Measurements from ENCODE around the gene YBX1.

The YBX1 gene

DNA sequence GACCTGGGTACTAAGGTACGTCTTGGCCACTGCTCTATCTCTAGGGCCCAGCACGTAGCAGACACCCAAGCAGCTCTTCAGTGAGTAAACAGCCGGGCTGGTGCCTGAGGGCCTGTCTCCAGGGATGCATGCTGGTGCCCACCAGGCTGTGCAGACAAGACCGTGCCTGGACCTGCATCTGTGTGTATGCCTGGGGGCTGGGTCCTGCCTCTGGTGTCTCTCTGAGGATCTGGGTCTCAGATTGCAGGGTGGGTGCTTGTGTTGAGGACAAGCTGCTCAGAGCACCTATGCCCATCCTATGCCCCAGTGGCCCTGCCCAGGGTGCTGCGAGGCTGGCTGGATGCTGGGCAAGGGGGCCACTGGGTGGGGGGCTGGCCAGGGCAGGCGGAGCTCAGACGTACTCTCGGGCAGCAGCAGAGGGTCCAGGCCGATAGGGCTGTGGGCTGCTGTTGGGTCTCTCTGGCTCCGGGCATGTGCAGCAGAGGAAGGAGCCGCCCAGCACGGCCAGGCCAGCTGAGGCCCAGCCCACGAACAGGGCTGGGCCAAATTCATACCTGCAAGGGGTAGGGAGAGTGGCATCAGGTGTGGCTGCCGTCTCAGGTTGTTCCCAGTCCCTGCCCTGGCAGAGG, 53.4 kb downstream of the YBX1 start:
- no peak for DNase-seq

DNA sequence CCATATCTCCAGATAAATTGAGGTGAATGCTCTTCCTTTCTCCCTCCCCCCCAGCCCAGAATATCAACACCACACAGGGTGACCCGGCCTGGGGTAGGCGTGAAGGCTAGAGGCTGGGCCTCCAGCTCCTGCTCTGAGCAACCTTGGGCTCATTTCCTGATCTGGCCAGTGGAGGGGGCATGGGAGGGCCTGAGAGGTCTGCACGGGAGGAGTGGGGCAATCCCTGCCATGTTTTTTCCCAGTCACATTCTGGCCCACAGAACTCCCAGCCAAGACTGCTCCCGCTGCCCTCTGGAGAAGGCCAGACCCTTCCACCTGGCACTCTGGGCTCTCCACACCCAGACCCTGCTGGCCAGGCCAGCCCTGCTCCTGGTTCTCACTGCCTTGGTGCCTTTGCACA, 53.9 kb downstream of the YBX1 start:
- no peak for DNase-seq

DNA sequence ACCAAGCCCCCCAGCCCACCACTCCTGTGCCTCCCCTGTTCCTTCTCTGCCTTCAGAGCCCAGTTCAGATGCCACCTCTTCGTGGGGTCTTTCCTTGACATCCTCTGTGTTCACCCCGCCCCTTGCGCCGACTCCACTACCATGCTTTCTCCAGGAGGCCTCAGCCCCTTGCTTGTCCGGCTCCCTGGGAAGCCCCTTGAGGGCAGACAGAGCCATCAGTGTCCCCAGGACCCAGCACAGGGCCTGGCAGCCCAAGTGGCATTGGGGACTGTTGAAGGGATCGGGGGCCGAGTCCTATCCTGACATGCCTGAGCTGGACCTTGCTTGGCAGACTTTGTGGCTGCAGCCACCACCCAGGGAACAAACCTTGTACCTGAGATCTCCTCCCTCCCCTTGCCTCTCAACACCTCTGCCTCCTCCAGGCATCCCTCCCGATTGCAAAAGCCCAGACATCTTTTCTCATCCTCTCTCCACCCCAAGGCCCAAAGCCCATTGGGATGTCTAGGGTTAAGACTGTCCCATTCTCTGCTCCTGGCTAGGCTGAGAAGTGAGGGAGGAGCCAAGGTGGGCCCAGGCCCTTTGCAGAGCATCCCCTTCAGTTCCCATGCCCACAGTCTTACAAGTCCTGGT, 54.5 kb downstream of the YBX1 start:
- DNase-seq: no peak

DNA sequence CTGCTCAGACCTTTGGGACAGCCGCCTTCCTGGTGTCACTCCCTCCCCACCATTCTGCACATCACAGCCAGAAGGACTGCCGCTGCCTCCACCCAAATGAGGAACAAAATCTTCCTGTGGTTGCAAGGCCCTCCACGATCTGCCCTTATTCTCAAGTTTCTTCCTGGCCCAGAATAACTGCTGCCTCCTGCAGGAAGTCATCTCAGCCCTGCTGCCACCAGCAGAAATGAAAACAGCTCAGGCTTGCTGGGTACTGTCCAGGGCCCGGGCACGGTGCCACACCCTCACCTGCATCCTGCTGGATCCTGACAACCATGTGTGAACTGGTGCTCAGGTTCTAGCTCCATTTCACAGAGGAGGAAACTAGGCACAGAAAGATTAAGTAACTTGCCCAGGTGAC, 55.0 kb downstream of the YBX1 start:
- peak; percentile 54 to 75 for DNase-seq

DNA sequence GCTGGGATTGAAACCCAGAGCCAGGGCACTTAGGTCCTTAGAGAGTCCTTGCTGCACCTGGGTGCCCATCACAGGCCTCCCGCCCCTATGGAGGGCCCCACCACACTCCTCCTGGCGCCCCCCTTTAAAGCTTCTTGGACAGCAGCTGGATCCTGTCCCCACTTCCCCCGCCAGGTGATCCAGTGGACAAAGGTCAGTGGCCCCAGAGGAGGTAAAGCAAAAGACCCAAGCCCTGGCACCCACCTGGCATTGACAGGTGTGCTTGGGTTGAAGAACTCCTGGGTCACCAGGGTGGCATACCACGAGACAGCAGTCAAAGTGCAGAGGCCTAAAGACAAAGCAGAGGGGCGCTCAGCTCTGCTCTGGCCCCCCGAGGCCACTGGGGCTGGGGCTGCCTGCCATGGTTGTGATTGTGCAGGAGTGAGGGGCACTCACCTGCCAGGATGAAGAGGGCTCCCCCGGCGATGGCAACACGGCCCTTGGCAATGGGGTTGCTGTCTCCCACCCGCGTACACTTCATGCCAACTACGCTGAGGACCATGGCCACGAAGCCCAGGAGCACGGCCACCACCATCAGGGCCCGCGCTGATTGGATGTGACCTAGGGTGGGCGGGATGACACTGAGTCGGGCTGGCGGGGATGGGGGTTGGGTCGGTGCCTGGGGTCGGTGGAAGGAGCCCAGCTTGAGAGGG, 55.9 kb downstream of the YBX1 start:
- no peak for DNase-seq

DNA sequence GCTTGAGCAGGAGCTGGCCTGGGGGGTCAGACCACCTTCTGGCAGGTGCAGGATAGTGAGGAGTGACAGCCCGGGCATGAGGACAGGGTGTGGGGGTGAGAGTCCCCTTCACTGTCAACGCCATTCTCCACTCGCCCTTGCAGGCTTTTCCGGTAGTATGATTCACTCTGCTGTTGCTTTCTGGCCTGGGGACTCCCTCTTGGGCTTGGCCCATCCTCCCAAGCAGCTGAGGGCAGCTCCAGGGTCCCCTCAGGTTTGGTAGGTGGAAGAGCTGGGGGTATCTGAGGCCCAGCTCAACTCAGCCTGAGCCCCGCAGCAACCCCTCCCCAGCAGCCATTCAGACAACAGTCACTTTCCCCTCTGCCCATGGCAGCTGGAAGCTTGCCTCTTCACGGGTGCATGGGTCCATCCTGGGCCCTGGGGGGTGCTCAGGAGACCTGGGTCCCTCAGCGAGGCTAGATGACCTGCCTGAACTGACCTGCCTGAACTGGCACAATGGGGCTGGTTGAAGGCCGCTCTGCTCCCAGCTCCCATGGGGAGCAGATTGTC, 56.5 kb downstream of the YBX1 start:
- no peak for DNase-seq

DNA sequence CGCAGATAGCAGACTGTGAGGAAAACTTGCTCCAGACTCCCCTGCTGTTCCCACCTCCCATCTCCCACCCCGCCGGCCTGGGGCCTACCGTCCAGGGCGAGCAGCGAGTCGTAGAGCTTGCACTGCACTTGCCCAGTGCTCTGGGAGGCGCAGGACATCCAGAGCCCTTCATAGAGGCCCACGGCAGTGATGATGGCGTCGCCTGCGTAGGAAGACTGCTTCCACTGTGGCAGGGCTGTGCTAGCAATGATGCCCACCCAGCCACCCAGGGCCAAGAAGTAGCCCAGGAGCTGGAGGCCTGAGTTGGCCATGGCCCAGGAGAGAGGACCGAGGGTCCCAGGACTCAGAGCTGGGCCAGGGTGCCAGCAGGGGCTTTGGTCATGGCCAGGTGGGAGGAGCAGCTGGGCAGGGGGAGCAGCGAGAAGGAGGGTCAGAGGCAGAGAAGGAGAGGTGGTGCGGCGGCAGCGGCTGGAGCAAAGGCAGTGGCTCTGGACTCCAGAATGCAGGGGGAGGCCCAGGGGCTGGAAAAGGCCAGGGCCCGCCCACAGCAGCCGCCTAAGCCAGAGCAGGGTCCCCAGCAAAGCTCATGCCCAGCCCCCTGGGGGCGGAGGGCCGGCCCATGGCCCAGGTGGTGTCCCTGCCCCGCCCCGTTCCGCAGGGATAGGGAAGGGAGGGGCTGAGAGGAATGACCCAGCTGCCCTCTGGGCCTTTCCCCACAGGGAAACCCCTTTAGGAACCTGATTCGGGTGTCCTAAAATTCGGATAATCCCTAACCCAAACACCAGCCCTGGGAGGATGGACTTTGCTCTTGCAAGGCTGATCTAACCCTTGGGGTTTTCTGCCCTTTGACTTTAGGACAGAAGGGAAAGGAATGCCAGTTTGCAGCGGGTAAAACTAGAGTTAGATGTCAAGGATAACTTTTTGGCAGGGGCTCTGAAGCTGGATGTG, 57.8 kb downstream of the YBX1 start, which contains the start of gene CLDN19:
CLDN19 (minus strand) TSS at position 484 of the 948 bp plus-strand sequence; CDS start at position 311, 173 bp downstream.
- DNase-seq: no peak

DNA sequence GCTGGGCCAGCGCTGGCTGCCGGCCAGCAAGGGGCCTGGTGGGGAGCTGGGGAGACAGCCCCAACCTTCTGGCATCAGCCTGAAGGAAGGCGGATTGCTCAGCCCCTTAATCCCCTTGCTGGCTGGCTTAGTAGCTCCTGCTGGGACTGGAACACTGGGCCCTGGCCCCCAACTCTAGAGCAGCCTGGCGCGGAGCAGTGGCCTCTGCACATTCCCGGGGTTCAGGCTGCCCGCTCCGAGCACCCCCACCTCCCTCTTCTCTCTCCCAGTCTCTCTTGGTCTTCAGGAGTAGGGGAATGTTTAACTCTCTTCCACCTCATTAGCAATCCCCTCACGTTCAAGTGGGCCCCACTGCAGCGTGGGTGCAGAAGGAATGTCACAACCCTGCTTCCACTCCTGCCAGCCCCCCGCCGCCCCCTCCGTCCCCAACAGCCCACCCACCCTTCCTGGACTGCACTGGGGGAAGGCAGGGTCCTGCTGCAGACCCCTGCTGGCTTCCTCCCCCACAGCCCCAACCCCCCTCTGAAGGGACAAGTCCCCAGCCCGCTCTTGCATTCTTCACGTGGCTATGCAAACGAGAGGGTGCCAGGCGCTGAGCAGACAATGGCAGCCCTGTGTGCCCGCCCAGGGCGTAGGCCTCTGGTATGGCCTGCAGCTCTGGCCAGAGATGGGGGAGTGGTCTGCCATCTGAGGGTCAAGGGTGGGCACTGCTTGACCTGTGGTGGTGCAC, 58.8 kb downstream of the YBX1 start:
- no peak for DNase-seq

DNA sequence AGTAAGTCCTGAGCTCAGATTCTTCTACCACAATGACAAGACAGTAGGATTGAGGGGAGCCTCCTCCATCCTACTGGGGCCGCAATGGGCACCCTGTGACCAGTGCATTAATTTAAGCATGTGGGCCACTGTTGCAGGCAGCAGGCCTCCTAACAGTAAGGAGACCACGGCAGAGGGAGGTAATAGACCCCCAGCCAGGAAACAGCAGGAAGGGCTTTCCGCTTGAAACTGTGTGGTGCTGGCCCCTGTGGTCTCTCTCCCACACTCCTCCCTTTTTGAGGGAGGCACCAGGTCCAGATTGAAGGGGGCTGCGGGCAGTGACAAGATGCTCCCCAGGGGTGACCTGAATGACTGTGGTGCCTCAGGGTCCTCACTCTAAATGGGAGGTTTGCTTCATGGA, 59.5 kb downstream of the YBX1 start:
- DNase-seq: no peak

DNA sequence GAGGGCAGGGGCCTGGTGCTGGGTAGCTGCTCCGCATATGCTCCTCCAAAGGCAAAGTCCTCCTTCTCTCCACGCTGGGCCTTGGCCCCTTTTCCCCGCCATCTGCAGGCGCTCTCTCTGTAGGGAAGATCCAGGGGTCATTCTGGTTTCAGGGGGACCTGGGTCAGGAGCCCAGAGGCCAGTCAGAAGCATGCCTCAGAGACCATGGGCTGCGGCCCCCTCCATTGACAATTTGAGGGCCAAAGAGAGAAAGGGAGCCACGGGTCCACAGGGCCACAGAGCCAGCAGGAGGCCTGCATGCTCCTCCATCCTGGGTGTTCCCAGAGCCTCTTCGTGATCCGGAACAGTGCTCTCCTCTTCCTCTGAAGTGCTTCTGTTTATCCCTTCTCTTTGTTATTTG, 59.9 kb downstream of the YBX1 start:
- DNase-seq: no peak

DNA sequence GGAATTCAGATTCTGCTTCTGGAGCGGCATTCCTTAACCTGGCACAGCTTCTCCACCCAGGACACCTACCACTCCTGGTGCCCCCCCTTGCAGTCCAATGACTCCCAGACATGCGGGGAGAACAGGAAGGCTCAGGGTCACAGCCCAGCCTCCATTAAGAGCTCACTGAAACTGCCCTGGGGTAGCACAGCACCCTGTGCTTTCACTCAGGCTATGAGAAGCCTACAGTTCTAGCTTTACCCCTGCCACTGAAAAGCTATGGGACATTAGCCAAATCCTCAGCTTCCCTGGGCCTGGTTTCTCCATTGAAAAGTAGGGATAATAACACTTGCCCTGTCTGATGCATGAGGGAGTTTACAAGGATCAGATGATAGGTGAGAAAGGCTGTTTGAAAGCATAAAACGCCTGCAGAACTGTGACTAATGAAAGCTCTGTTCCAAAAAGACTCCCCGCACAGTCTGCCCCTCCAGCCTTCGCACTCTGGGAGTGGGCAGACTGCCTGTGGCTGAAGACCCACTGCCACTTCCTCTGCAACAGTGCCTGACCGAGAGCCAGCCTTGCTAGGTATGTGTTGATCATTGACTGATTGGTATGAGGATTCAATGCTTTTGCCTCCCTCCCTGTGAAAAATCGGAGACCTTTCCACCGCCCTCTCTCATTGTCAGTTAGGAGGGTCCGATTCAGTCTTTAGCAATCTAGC, 60.5 kb downstream of the YBX1 start:
- DNase-seq: no peak

DNA sequence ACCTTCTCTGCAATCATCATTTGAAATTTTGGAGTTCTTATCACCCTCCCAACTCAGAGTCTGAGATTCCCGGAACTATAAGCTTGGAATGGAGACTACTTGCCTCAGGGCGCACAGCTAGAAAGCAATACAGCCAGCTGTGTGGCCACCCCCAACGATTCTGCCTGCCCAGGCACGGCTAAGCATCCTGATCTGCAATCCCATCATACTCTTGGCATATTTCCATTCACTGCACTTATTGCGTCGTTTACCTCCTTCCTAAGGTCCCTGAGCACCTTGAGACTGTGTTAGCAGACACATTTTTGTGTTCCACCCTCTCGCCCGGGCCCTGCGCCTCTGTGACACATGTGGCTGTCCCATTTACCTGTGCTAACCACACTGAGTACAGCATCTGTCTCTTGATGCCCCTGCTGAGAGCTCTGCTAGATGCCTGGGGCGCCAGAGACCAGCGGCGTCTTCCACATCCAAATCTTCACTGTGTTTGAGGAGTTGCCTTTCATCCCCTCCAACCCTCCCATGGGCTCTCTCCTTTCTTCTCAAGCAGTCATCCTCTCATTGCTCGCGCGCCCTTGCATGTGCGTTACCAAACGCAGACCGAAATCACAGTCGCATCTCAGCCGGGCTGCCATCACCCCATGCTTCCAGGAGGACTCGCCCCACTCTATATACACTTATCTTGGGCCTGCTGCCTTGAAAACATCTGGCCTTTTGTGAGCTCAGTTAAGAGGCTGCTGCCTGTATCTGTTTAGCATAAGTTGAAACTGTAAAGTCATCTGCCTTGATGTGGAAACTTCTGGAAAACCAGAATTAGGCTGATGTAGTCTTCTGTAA, 61.3 kb downstream of the YBX1 start:
- DNase-seq: peak; percentile 8 to 35

DNA sequence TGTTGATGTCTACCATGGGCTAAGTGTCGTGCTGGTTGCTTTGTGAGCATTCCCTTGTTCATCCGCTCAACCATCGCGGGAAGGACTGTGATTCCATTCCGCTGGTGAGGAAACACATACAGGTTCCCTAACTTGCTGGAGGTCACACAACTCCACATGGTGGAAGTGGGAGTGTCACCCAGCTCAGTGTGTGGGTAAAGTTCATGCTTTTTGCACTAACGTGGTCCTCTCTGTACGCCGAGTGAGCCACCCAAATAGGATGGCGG, 61.9 kb downstream of the YBX1 start:
- no peak for DNase-seq

DNA sequence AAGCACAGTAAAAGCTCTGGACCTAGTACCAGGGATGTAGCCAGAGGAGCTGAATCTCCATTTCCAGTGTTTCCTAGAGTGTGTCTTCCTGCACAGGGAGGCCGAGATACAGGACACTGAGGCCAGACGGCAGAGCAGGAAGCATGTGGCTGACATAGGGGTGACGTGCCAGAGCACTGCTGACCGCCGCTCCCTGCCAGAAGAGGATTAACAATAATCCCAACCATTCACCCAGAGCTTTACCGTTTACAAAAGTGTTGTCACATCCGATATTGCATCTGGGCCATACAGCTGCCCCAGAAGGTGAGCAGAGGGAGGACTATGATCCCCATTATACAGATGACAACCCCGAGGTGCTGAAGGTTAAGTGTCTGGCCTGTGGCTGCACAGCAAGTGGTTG, 63.6 kb downstream of the YBX1 start:
- DNase-seq: no peak

DNA sequence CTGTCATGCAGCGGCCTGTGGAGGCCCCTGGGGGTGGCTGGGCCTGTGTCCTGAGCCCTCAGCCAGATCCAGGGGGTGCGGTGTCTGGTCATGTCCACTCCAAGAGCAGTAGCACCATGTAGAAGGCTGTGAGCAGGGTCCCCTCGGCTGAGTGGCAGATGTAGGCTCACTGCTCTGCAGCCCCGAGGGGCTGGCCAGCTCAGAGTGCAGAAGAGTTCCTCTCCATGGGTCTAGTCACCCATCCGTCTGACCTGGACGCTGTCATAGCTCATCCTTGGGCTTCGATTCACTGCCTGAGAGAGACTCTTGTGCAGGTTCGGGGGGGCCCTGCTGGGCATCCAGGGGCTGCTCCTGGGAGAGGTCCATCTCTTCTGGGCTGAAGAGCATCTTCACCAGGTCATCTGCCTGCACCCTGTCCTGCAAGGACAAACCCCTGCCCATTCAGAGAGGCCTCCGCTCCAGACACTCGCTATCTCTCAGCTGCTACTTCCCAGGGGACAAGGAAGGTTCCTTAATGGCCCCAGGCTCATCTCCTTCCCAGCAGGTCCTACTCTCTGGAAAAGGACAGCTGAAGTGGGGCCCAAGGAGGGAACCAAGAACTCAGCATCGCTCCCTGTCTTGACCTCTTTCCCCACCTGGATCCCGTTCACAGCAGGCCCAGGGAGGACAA, 64.4 kb downstream of the YBX1 start:
- DNase-seq: no peak

DNA sequence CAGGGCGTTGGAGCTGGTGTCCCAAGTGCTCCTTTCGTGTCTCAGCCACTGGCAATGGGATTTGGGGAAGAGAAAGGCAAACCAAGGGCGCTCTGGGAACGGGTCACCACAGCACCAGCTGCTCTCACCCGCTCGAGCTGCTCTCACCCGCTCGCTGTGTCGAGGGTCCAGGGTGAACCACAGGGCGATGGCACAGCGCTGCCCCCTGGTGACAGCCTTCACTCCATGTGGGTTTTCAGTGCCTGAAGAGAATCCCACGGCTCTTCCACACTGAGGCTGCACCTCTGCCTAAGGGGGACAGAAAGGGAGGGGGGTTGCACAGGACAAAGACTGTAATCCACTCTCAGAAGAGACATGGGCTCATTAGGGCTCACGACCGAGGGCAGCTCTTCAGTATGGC, 64.9 kb downstream of the YBX1 start:
- DNase-seq: peak; percentile 45 to 64

DNA sequence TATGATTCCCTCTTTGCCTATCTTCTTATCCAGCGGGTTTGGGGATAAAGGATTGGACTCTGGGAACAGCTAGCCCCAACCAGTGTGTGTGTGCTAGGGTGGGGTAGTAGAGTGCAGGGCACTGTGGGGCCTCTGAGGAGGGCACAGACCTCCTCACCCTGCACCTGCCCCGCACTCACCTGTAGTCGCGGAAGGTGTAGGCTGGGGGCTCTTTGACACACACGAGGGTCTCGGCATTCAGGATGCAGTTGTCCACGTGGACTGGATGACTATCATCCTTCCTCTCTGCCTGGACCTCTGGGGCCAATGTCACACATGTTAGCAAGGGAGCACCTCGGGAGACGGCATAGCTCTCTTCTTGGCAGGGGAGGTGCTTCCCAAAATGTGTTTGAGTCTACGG, 65.8 kb downstream of the YBX1 start:
- no peak for DNase-seq

DNA sequence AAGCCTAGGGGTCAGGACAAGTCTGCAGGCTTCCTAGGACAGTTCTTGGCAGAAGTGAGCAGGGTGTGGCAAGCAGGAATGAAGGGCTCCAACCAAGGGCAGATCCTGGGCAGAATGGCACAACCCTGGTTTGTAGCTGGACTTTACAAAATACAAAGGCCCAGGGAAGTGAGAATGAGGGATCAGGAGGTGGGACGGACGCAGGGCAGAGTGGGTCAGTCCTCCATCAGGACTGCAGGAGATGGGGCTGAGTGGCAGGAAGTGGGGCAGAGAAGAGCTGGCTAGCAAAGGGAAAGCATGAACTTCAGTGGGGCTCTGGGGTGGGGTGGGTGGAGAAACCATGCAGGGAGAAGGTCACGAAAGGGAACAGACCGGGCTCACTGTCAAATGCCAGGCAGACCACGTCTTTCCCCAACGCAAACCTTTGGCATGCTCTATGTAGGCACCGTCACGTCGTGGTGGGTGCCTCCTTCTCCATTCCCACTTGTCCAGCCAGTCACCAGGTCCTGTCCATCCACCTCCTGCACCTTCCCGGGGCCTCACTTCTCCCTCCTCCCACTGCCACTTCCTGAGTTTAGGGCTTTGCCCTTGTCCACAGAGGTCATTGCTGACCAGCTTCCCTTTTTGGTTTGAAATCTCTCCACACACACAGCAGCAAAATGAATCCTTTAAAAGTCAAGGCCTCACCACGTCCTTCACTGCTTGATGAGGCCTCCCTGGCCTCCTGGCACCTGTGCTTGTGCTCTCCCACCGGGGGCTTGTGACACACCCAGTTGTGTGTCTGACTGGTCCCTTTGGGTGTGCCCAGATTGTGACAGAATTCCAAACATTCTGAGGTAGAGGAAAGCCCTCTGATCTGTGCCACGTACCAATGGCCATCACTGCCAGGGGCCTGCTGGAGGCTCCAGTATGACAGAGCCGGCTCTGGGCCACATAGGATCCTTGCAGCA, 66.5 kb downstream of the YBX1 start:
- no peak for DNase-seq

DNA sequence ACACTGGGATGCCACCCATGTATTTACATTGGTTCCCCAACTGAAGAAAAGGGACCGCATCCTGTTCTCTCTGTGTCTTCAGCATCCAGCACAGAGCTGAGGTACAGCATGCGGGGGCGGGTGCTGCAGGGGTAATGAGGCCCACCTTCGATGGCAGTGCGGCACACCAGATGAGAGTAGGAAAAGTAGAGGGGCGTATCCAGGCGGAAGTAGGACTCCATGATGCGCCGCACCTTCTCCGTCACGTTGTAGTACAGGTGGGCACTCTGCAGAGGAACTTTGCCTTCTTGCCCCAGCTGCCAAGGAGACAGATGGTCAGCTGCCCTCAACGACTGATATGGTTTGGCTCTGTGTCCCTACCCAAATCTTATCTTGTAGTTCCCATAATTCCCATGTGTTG, 67.8 kb downstream of the YBX1 start:
- no peak for DNase-seq
